ENCODE results near the gene NR0B2. TPM values are rescaled to one million over a fixed set of nuclear protein-coding genes. Genes with fewer than 3 reads are reported as not detected.
A peak's percentile ranks its signal among the peaks of the same experiment; 100 is the strongest.
"Not testable (repeated sequence)": the region's sequence is repeated elsewhere in the genome, so short reads cannot be mapped to it uniquely, and the experiment has no call there.

The NR0B2 gene
- total RNA-seq, 1 experiment from 2014 or later = not detected

DNA sequence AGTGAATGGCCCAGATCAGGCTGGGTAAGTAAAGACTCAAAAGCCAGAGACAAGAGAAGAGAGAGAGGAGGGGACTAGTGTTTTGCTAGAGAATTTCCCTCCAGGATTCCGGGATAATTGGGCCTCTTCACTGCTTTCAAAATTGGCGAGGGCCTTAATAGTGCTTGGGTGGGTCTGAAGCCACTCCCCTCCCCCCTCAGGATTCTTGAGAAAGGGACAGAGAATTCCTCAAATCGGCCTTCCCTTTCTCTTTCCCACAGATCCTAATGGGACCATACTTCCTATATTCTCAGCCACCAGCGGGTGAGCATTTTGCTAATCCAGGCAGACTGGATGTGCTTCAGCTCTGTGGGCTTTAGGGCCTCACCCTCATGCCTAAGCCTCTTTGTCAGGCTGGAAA, 38.9 kb downstream of the NR0B2 start:
- Histone ChIP-seq H3K4me1 (ENCODE audit: low read length) (peaks cover 8% of the 10 kb centered on the region), H3K36me3 (ENCODE audit: insufficient read depth, low read length) (peaks cover 10% of the 10 kb centered on the region), H3K4me2 (ENCODE audit: low read depth, low read length, poor library complexity, severe bottlenecking) (no peak overlapping the region), H3K27ac (ENCODE audit: low read length) (no peak overlapping the region), H4K20me1 (ENCODE audit: insufficient read depth, low read depth, low read length) (no peaks in the 10 kb centered on the region), H3K9me3 (ENCODE audit: low read length) (no peaks in the 10 kb centered on the region), H3K27me3 (ENCODE audit: low read length) (no peaks in the 10 kb centered on the region), H3K9ac (ENCODE audit: low read length) (no peak overlapping the region), H3K79me2 (ENCODE audit: low read length) (no peaks in the 10 kb centered on the region), H3K9me2 (replicated peaks; ENCODE audit: insufficient read depth, low read length) (no peaks in the 10 kb centered on the region), H2AFZ (ENCODE audit: low read length) (no peak overlapping the region), H3K4me3 (ENCODE audit: low read length) (no peak overlapping the region)
- DNase-seq = no peak

DNA sequence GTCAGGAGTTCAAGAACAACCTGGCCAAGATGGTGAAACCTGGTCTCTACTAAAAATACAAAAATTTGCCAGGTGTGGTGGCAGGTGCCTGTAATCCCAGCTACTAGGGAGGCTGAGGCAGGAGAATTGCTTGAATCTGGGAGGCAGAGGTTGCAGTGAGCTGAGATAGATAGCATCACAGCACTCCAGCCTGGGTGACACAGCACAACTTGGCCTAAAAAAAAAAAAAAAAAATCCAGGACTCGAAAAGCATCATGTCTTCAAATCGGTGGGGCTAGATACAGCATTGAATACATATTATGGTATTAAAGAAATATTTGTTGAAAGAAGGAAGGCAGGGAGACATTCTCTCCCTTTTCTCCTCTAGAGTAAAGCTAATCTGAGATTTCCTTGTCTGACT, 40.7 kb downstream of the NR0B2 start:
- not testable (repeated sequence) for H3K4me2 ChIP-seq (ENCODE audit: low read depth, low read length, poor library complexity, severe bottlenecking); H3K27me3 ChIP-seq (ENCODE audit: low read length); H3K4me1 ChIP-seq (ENCODE audit: low read length)

DNA sequence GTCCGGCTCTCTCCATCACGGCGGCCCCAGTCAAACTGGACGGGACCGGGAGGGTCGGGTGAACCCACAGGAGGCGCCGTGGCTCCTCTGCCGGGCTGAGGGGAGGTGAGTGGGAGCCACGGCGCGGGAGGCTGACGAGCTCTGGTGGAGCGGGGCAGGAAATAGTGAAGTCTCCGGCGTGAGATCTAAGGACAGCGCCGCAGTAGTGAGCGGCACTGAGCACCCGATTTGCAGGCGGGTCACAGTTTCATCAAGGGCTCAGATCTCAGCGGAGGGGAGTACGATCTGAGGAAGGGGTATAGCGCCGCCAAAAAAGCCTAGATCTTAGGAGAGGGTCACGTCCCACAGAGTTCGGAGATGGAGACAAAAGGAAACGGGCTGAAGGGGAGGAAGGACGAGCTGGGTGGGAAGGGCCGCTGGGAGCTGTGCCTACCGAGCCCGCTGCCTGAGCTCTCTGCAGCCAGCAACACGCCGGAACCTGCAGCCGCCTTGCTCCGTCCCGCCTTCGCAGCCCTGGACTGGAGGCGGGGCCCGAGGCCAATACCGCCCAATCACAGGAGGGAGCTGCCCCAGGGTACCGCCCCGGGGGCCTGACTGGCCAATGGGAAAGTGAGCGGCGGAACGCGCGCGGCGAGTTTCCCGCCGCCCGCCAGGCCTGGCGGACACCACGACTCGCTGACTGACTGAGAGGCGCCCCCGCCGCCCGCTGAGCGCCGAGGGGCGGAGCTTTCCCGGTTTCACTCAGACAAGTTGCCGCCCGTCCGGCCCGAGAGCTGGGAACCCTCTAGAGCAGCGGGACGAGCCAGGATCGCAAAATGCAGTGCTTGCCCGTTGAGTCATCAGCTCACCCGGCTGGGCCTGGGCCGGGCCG, 48.9 kb downstream of the NR0B2 start:
- Histone ChIP-seq H3K9me2 (replicated peaks; ENCODE audit: insufficient read depth, low read length) (no peaks in the 10 kb centered on the region), H3K4me2 (ENCODE audit: low read depth, low read length, poor library complexity, severe bottlenecking) (peak overlapping the region; percentile 91), H3K4me3 (ENCODE audit: low read length) (peak overlapping the region; percentile 84), H3K27me3 (ENCODE audit: low read length) (no peaks in the 10 kb centered on the region), H4K20me1 (ENCODE audit: insufficient read depth, low read depth, low read length) (no peaks in the 10 kb centered on the region), H3K9me3 (ENCODE audit: low read length) (no peaks in the 10 kb centered on the region), H3K79me2 (ENCODE audit: low read length) (no peaks in the 10 kb centered on the region), H3K9ac (ENCODE audit: low read length) (peak overlapping the region; percentile 97), H2AFZ (ENCODE audit: low read length) (peak overlapping the region; percentile 86; the same call in 1 of the 2 replicates), H3K27ac (ENCODE audit: low read length) (peak overlapping the region; percentile 92), H3K4me1 (ENCODE audit: low read length) (peaks cover 26% of the 10 kb centered on the region), H3K36me3 (ENCODE audit: insufficient read depth, low read length) (no peaks in the 10 kb centered on the region)
- DNase-seq = peak; percentile 98

More for the DNA sequence above, 40.7 kb downstream of the NR0B2 start:
- H3K27ac ChIP-seq (ENCODE audit: low read length); H3K79me2 ChIP-seq (ENCODE audit: low read length); H3K9me3 ChIP-seq (ENCODE audit: low read length); H2AFZ ChIP-seq (ENCODE audit: low read length); H3K36me3 ChIP-seq (ENCODE audit: insufficient read depth, low read length); H3K9me2 ChIP-seq (replicated peaks; ENCODE audit: insufficient read depth, low read length); DNase-seq; H3K9ac ChIP-seq (ENCODE audit: low read length); H4K20me1 ChIP-seq (ENCODE audit: insufficient read depth, low read depth, low read length); H3K4me3 ChIP-seq (ENCODE audit: low read length): not testable (repeated sequence)

DNA sequence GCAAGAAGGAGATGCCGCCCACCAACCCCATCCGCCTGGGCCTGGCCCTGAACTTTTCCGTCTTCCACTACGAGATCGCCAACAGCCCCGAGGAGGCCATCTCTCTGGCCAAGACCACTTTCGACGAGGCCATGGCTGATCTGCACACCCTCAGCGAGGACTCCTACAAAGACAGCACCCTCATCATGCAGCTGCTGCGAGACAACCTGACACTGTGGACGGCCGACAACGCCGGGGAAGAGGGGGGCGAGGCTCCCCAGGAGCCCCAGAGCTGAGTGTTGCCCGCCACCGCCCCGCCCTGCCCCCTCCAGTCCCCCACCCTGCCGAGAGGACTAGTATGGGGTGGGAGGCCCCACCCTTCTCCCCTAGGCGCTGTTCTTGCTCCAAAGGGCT, 50.1 kb downstream of the NR0B2 start:
- Histone ChIP-seq H3K79me2 (ENCODE audit: low read length) (no peaks in the 10 kb centered on the region), H3K9ac (ENCODE audit: low read length) (peak overlapping the region; percentile 88), H3K9me3 (ENCODE audit: low read length) (no peaks in the 10 kb centered on the region), H3K36me3 (ENCODE audit: insufficient read depth, low read length) (no peaks in the 10 kb centered on the region), H2AFZ (ENCODE audit: low read length) (no peak overlapping the region), H3K27me3 (ENCODE audit: low read length) (no peaks in the 10 kb centered on the region), H3K4me1 (ENCODE audit: low read length) (peaks cover 26% of the 10 kb centered on the region), H3K9me2 (replicated peaks; ENCODE audit: insufficient read depth, low read length) (no peaks in the 10 kb centered on the region), H4K20me1 (ENCODE audit: insufficient read depth, low read depth, low read length) (no peaks in the 10 kb centered on the region), H3K4me3 (ENCODE audit: low read length) (peak overlapping the region; percentile 84), H3K27ac (ENCODE audit: low read length) (no peak overlapping the region), H3K4me2 (ENCODE audit: low read depth, low read length, poor library complexity, severe bottlenecking) (peak overlapping the region; percentile 91)
- no peak for DNase-seq

DNA sequence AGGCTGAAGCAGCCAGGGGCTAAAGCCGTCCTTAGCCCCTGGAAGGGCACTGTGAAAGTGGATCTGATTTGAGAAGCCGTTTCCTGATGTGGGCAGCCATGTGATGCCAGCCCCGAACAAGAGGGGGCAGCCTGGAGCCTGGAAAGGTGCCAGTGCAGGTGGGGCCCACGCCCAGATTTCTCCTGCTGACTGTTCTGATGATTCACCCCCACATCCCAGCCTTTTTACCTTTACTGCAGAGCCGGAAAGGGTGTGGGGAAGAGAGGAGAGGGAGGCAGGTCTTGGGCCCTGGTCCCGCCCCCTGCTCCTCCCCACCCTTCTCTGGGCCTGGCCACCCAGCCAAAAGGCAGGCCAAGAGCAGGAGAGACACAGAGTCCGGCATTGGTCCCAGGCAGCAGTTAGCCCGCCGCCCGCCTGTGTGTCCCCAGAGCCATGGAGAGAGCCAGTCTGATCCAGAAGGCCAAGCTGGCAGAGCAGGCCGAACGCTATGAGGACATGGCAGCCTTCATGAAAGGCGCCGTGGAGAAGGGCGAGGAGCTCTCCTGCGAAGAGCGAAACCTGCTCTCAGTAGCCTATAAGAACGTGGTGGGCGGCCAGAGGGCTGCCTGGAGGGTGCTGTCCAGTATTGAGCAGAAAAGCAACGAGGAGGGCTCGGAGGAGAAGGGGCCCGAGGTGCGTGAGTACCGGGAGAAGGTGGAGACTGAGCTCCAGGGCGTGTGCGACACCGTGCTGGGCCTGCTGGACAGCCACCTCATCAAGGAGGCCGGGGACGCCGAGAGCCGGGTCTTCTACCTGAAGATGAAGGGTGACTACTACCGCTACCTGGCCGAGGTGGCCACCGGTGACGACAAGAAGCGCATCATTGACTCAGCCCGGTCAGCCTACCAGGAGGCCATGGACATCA, 50.7 kb downstream of the NR0B2 start, which contains the start of gene SFN:
TSS of gene SFN (plus strand) at position 369 of the 904 bp plus-strand sequence. CDS start at position 433, 64 bp downstream.
- 0 out of 2 replicates have a peak within 1 kb of the TSS, but pooled peaks have one; percentile 37 for H2AFZ ChIP-seq (ENCODE audit: low read length)

DNA sequence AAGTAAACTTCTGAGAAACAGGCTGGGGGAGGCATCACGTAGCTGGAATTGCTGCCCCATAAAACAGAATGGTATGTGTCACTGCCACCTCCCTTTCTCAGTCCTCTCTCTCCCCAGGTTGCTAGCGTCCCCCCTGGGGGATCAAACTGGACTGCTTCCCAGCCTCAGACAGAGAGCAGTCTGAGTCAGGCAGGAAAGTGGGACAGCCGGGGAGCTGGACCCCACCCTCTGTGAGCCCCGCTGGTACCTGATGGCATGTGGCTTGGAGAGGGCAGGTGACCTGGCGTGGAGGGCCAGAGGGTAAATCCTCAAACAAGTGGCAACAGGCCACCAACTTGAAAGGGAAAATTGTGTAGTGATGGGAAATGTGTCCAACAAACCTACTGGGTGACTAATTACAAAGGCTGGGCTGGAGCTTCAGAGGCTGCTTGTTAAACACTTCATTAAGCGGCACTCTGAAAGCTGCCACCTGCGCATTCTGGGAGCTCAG, 51.8 kb downstream of the NR0B2 start:
- H3K36me3 ChIP-seq (ENCODE audit: insufficient read depth, low read length) = no peaks in the 10 kb centered on the region
- DNase-seq = no peak
- no peak overlapping the region for H3K4me3 ChIP-seq (ENCODE audit: low read length)
- no peak overlapping the region for H3K27ac ChIP-seq (ENCODE audit: low read length)
- H3K9me3 ChIP-seq (ENCODE audit: low read length) = no peaks in the 10 kb centered on the region
- H3K79me2 ChIP-seq (ENCODE audit: low read length) = no peaks in the 10 kb centered on the region
- H3K4me2 ChIP-seq (ENCODE audit: low read depth, low read length, poor library complexity, severe bottlenecking) = no peak overlapping the region
- H3K4me1 ChIP-seq (ENCODE audit: low read length) = peaks cover 26% of the 10 kb centered on the region
- no peaks in the 10 kb centered on the region for H3K9me2 ChIP-seq (replicated peaks; ENCODE audit: insufficient read depth, low read length)
- H4K20me1 ChIP-seq (ENCODE audit: insufficient read depth, low read depth, low read length) = no peaks in the 10 kb centered on the region
- no peaks in the 10 kb centered on the region for H3K27me3 ChIP-seq (ENCODE audit: low read length)
- H3K9ac ChIP-seq (ENCODE audit: low read length) = no peak overlapping the region
- H2AFZ ChIP-seq (ENCODE audit: low read length) = no peak overlapping the region

More for the DNA sequence above, 50.7 kb downstream of the NR0B2 start, which contains the start of gene SFN:
- Histone ChIP-seq H3K79me2 (ENCODE audit: low read length) (no peaks in the 10 kb centered on the region), H3K9ac (ENCODE audit: low read length) (peak within 1 kb of the TSS; percentile 88), H3K27me3 (ENCODE audit: low read length) (no peaks in the 10 kb centered on the region), H3K4me3 (ENCODE audit: low read length) (peak within 1 kb of the TSS; percentile 84), H3K27ac (ENCODE audit: low read length) (0 out of 2 replicates have a peak within 1 kb of the TSS, but pooled peaks have one; percentile 80), H4K20me1 (ENCODE audit: insufficient read depth, low read depth, low read length) (no peaks in the 10 kb centered on the region), H3K9me2 (replicated peaks; ENCODE audit: insufficient read depth, low read length) (no peaks in the 10 kb centered on the region), H3K36me3 (ENCODE audit: insufficient read depth, low read length) (no peaks in the 10 kb centered on the region), H3K4me1 (ENCODE audit: low read length) (peaks cover 26% of the 10 kb centered on the region), H3K4me2 (ENCODE audit: low read depth, low read length, poor library complexity, severe bottlenecking) (peak within 1 kb of the TSS; percentile 91), H3K9me3 (ENCODE audit: low read length) (no peaks in the 10 kb centered on the region)
- DNase-seq = peak; percentile 86
